Natural killer cell (primary cell): Measurements from ENCODE around the gene KRT33B. TPM values are rescaled to one million over a fixed set of nuclear protein-coding genes. Genes with fewer than 3 reads are reported as not detected.
A peak's percentile ranks its signal among the peaks of the same experiment; 100 is the strongest.

Experiments
- ATAC-seq, 3 donors: fragments of 150-1000 bp in 2 of 3; fragments of 200-7000 bp in 1 of 3; cut with Tn5 transposase; 1 replicate in 1 of 3; 2 replicates in 2 of 3; pipeline ENCODE4 v1.10.0; 2021; ENCODE audit warnings: mild to moderate bottlenecking in 2 of 3, moderate library complexity in 2 of 3
- DNase-seq, 2 donors: peaks; one replicate each; pipeline versions ENCODE4 v3.0.0 to v3.0.0-alpha.2; 2013 to 2021; ENCODE audit warnings: mixed read lengths in 1 of 2
- H3K27ac ChIP-seq: one replicate; pipeline ENCODE4 v1.5.1; 2013; ENCODE audit warnings: mild to moderate bottlenecking, low read length
- H3K27me3 ChIP-seq: one replicate; pipeline ENCODE4 v1.6.1; 2013; ENCODE audit warnings: low read length; ENCODE audit not compliant: control insufficient read depth, insufficient read depth
- H3K36me3 ChIP-seq: one replicate; pipeline ENCODE4 v1.6.1; 2013; ENCODE audit warnings: low read length; ENCODE audit not compliant: control insufficient read depth, insufficient read depth
- H3K4me1 ChIP-seq: one replicate; pipeline ENCODE4 v1.6.1; 2013; ENCODE audit warnings: low read length; ENCODE audit not compliant: control insufficient read depth, insufficient read depth
- H3K4me3 ChIP-seq: one replicate; pipeline ENCODE4 v1.5.1; 2013; ENCODE audit warnings: low read length
- H3K9me3 ChIP-seq: one replicate; pipeline ENCODE4 v1.6.1; 2013; ENCODE audit warnings: low read length; ENCODE audit not compliant: control insufficient read depth, insufficient read depth
- H3K27ac Mint-ChIP-seq, 2 donors: one replicate each; pipeline ENCODE4 v1.8.0; 2022; ENCODE audit warnings: mild to moderate bottlenecking in 2 of 2, mixed read lengths in 2 of 2, moderate library complexity in 1 of 2
- H3K27me3 Mint-ChIP-seq, 2 donors: one replicate each; pipeline ENCODE4 v1.8.0; 2022; ENCODE audit warnings: low read depth in 2 of 2, mixed read lengths in 2 of 2
- H3K36me3 Mint-ChIP-seq: one replicate; pipeline ENCODE4 v1.8.0; 2022; ENCODE audit warnings: mixed read lengths
- H3K4me1 Mint-ChIP-seq, 2 donors: one replicate each; pipeline ENCODE4 v1.8.0; 2022; ENCODE audit warnings: mixed read lengths in 2 of 2
- H3K4me3 Mint-ChIP-seq: one replicate; pipeline ENCODE4 v1.8.0; 2022; ENCODE audit warnings: mild to moderate bottlenecking, moderate library complexity, mixed read lengths
- H3K9me3 Mint-ChIP-seq, 2 donors: one replicate each; pipeline ENCODE4 v1.8.0; 2022; ENCODE audit warnings: mixed read lengths in 2 of 2
- WGBS: methylation state at CpG from one replicate; pipeline ENCODE4 v1.1.7; 2013; ENCODE audit warnings: missing lambda C conversion rate; ENCODE audit not compliant: insufficient coverage; 5-methylcytosine and 5-hydroxymethylcytosine counted together
- intact Hi-C: fragments of 100-400 bp; cut with micrococcal nuclease; formaldehyde crosslinking; loops from one replicate; pipeline ENCODE4 v1.14.2; 2022
- total RNA-seq, 4 donors: library from RNA; stranded (reverse); fragments of 120-200 nt in 1 of 4; gene quantifications; one replicate each; pipeline versions ENCODE4 v1.2.3 to v1.2.4, GENCODE V29; 2013 to 2022
- TF ChIP-seq, protein P1 (sequence below): fragments of 200-600 bp; IDR thresholded peaks from one replicate; pipeline ENCODE4 v1.8.0; 2022; ENCODE audit warnings: antibody characterized with exemption

The KRT33B gene
- total RNA-seq, 3 donors from 2014 or later (not counting 1 experiment from before 2014, with no cell fraction given) = not detected

DNA sequence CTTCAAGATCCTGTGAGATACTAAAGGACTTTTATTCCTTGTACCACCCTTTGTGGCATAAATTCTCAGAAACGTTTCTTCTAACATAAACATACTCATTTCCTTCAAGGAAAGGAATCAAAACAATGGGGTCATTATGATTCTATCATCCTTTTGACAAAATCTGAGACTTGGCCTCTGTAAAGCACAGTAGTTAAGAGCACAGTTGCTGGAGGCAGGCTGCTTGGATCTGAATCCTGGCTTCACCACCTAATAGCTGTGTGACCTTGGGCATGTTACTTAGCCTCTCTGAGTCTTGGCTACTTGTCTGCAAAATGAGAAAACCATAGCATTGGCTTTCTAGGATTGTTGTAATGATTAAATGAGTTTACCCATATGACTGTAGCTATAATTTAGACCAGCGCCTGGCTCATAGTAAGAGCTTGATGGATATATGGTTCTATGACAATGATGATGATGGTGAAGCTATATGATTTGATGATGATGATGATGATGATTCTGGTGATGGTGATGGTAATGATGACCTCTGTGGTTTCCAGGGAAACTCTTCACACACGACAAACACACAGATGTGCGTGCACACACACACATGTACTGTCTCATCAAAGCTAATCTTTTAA lies 33.9 kb upstream of the KRT33B start:
- Histone ChIP-seq H3K27me3 (no peaks in the 10 kb centered on the region), H3K9me3 (no peaks in the 10 kb centered on the region), H3K27ac (no peak overlapping the region), H3K4me1 (peaks cover 12% of the 10 kb centered on the region), H3K4me3 (no peak overlapping the region), H3K36me3 (no peaks in the 10 kb centered on the region)
- Mint-ChIP-seq H3K4me3 (no peak overlapping the region), H3K36me3 (no peaks in the 10 kb centered on the region), H3K27me3 (peaks cover 11 to 22% of the 10 kb centered on the region in 2 donors), H3K4me1 (peaks cover 0 to 6% of the 10 kb centered on the region in 2 donors), H3K9me3 (no peaks in the 10 kb centered on the region), H3K27ac (no peak overlapping the region)
- intact Hi-C loops = no loop called here
- DNase-seq (no peak), ATAC-seq (peak in 1 of 3 donors; percentile 36)
- TF ChIP-seq, protein P1, sequence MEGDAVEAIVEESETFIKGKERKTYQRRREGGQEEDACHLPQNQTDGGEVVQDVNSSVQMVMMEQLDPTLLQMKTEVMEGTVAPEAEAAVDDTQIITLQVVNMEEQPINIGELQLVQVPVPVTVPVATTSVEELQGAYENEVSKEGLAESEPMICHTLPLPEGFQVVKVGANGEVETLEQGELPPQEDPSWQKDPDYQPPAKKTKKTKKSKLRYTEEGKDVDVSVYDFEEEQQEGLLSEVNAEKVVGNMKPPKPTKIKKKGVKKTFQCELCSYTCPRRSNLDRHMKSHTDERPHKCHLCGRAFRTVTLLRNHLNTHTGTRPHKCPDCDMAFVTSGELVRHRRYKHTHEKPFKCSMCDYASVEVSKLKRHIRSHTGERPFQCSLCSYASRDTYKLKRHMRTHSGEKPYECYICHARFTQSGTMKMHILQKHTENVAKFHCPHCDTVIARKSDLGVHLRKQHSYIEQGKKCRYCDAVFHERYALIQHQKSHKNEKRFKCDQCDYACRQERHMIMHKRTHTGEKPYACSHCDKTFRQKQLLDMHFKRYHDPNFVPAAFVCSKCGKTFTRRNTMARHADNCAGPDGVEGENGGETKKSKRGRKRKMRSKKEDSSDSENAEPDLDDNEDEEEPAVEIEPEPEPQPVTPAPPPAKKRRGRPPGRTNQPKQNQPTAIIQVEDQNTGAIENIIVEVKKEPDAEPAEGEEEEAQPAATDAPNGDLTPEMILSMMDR = no peak
- WGBS = 69% methylated on average over 4 of the region's 4 CpGs

DNA sequence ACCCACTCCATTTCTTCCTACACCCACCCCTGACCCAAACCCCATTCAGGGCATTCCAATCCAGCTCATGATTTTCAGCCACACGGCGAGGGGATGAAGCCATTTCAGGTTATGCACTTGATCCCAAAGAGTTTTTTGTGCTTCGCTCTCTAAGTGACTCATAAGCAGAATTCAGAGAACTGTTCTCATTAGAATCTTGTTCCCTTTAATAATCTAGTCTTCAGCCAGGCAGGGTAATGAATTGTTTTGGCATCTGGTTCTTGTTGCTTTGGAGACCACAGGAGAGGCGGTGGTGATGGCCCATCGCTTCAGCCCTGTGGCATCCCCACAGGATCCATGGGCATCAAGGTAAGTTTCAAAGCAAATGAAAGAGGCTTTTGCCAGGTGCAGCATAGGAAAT lies 32.5 kb upstream of the KRT33B start:
- 91% methylated on average over 5 of the region's 5 CpGs for WGBS

DNA sequence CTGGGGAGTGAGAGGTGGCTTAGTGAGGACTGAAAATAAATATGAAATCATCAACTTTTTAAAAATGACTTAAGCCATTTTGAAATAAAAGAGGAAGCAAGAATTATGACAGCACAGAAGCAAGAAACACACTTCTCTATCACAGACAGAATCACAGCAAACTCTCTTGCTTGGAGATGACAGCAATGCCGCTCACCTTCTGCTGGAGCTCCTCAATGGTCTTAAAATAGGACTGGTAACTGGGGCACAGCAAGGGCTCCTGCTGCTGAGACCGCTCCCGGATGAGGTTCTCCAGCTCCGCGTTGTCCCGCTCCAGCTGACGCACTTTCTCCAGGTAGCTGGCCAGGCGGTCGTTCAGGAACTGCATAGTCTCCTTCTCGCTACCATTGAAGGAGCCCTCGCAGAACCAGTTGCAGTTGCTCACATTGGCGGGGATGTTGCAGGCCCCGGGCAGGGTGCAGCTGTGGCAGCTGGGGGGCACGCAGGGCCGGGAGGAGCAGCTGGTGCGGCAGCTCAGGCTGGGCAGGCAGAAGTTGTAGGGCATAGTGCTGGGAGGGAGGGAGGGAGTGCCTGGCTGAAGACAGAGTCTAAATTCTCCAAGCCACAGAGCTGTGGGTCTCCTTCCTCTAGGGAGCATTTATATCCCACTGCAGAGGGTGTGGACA lies 27.5 kb upstream of the KRT33B start, which contains the start of gene KRT31:
TSS of gene KRT31 (minus strand) at position 613 of the 665 bp plus-strand sequence. CDS start at position 544, 69 bp downstream.
- WGBS = 86% methylated on average over 16 of the region's 16 CpGs
- DNase-seq = no peak
- Histone ChIP-seq H3K4me1 (no peaks in the 10 kb centered on the region), H3K27me3 (no peaks in the 10 kb centered on the region), H3K36me3 (no peaks in the 10 kb centered on the region), H3K9me3 (no peaks in the 10 kb centered on the region), H3K27ac (no peak within 1 kb of the TSS), H3K4me3 (no peak within 1 kb of the TSS)
- Mint-ChIP-seq H3K4me1 (no peaks in the 10 kb centered on the region), H3K4me3 (no peak within 1 kb of the TSS), H3K9me3 (no peaks in the 10 kb centered on the region), H3K27me3 (peaks cover 13 to 17% of the 10 kb centered on the region in 2 donors), H3K27ac (no peak within 1 kb of the TSS), H3K36me3 (no peaks in the 10 kb centered on the region)
- no peak for ATAC-seq
- TF ChIP-seq, protein P1 = no peak
- intact Hi-C loops = no loop called here

More for the DNA sequence above, 32.5 kb upstream of the KRT33B start:
- Histone ChIP-seq H3K9me3 (no peaks in the 10 kb centered on the region), H3K4me3 (no peak overlapping the region), H3K36me3 (no peaks in the 10 kb centered on the region), H3K4me1 (peaks cover 12% of the 10 kb centered on the region), H3K27me3 (no peaks in the 10 kb centered on the region), H3K27ac (no peak overlapping the region)
- H3K27me3 Mint-ChIP-seq = peaks cover 17 to 22% of the 10 kb centered on the region in 2 donors
- ATAC-seq (no peak), DNase-seq (no peak)
- intact Hi-C loops = no loop called here
- H3K4me3 Mint-ChIP-seq = no peak overlapping the region
- H3K27ac Mint-ChIP-seq = no peak overlapping the region
- peaks cover 0 to 6% of the 10 kb centered on the region in 2 donors for H3K4me1 Mint-ChIP-seq
- TF ChIP-seq, protein P1 = no peak
- H3K36me3 Mint-ChIP-seq = no peaks in the 10 kb centered on the region
- H3K9me3 Mint-ChIP-seq = no peaks in the 10 kb centered on the region
